ENCODE data around the gene PPP3CA. TPM values are rescaled to one million over a fixed set of nuclear protein-coding genes. Genes with fewer than 3 reads are reported as not detected.

PPP3CA gene
- polyA plus RNA-seq (ENCODE audit: insufficient read length in 4 of 4): 10 to 100 TPM; 33.0 to 49.7 (median 45.2) TPM

- DNase-seq (ENCODE audit: low read depth in 4 of 4, low spot score in 3 of 4): no peak
Measured at GRCh38 chr4:101347267-101347556, at the start of gene PPP3CA. TSS of gene PPP3CA (minus strand) at chr4:101347526.

GRCh38 chr4:101393256-101393655 is 45.9 kb upstream of the PPP3CA start:
- no peak for DNase-seq (ENCODE audit: low read depth in 4 of 4, low spot score in 3 of 4)

DNA sequence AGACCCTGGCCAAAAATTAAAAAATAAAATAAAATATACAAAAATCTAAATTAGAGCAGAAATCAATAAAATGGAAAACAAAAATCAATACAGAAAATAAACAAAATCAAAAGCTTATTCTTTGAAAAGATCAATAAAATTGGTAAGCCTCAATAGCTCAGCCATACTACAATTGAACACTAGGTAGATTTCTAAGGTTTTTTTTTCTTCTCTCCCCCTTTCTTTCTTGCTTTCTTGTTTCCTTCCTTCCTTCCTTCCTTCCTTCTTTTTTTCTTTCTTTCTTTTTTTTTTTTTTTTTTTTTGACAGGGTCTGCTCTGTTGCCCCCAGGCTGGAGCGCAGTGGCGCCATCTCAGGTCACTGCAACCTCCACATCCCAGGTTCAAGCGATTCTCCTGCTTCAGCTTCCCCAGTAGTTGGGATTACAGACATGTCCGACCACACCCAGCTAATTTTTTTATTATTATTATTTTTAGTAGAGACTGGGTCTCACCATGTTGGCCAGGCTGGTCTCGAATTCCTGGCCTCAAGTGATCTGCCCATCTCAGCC is 23.4 kb upstream of the PPP3CA start:
- no peak for DNase-seq (ENCODE audit: low read depth in 4 of 4, low spot score in 3 of 4)

GRCh38 chr4:101367201-101367600 is 19.9 kb upstream of the PPP3CA start:
- DNase-seq (ENCODE audit: low read depth in 4 of 4, low spot score in 3 of 4): no peak

DNA sequence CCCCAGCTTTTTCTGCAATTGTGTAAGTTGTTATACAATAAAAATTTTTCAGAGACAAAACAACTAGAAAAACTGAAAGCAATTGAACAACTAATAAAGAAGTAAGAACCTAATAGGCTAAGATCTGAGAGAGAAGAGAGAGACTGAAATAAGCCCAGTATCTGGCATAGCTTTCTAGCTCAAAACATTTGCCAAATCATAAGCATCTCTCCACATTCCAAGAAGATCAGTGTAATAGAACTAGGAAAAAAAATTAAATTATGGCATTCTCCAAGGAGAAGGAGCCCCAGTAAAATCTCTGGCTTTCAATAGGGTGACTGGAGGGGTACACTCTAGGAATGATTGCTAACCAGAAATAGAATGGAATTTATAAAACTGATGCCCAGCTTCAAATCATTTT is 19.0 kb upstream of the PPP3CA start:
- DNase-seq (ENCODE audit: low read depth in 4 of 4, low spot score in 3 of 4): no peak

- DNase-seq (ENCODE audit: low read depth in 4 of 4, low spot score in 3 of 4): no peak
Measured at GRCh38 chr4:101357751-101358150, 10.4 kb upstream of the PPP3CA start.

DNA sequence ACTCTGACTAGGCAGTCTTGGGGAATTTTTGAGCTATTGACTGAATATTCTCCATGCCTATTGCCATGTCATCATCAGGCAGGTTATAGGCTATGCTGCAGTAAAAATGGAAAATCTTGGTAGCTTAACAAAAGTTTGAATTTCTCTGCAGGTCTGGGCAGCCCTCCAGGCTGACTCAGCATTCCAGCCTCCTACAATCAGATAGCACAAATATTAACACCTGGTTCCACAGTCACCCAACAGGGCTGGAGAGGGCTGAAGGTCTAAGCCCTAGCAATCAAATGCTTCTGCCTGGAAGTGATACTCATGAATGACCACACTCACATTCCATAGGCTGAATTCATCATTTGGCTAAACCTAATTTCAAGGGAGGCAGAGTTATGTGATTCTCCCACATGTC is 9.6 kb upstream of the PPP3CA start:
- DNase-seq (ENCODE audit: low read depth in 4 of 4, low spot score in 3 of 4): no peak

GRCh38 chr4:101355767-101356702 is 8.7 kb upstream of the PPP3CA start:
- DNase-seq (ENCODE audit: low read depth in 4 of 4, low spot score in 3 of 4): no peak

- DNase-seq (ENCODE audit: low read depth in 4 of 4, low spot score in 3 of 4): no peak
Measured at GRCh38 chr4:101355246-101355645, 7.9 kb upstream of the PPP3CA start.

DNA sequence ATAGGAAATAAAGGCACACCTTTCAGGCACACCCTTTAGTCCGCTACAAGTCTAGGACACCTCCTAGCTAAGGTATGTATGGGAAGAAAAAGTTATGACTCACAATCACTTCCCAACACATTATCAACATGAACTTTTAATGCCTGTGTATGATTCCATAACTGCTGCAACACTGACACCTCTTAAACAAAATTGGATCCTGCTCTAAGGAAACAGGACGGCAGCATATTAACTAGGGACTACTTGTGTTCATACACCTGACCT is 2.4 kb upstream of the PPP3CA start:
- no peak for DNase-seq (ENCODE audit: low read depth in 4 of 4, low spot score in 3 of 4)

DNA sequence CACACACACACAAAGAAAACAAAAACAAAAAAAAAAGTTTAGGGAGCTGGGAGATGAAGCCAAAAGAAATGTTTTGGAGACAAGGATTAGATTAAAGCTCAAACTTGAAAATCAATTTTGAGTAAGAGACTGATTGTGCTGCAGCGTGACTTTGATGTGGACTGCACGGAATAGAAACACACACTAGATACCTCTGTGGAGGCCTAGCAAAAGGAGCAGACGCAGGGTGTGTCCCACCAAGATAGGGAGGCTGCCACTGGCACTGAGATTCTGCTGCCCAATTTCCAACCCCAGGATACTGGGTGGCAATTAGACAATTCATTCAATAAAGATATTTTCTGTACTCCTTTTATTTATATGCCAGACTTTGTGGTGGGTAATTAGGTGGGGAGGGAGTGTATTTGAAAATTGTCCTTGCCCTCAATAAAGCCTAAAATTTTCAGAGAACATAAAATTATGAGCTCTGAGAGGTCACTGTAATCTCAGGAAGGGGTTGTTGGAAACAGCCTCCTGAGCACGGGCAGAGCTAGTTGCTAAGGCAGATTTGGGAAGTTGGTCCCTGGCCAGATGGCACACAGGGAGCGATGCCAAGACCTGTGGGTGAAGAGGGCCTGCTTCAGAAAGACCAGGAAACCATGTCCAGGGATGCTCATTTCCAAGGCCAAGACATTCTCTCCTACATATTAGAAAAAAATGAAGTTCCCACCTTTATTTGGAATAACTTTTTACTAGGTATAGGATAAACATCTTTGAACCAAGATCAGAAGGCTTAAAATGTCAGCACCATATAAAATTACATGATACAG is 1.9 kb upstream of the PPP3CA start:
- no peak for DNase-seq (ENCODE audit: low read depth in 4 of 4, low spot score in 3 of 4)

- DNase-seq (ENCODE audit: low read depth in 4 of 4, low spot score in 3 of 4): no peak
Measured at GRCh38 chr4:101348367-101348827, 1.1 kb upstream of the PPP3CA start.

GRCh38 chr4:101347557-101348366 is 436 bp upstream of the PPP3CA start:
- DNase-seq (ENCODE audit: low read depth in 4 of 4, low spot score in 3 of 4): peak; percentile 90 to 96 (median 95)

DNA sequence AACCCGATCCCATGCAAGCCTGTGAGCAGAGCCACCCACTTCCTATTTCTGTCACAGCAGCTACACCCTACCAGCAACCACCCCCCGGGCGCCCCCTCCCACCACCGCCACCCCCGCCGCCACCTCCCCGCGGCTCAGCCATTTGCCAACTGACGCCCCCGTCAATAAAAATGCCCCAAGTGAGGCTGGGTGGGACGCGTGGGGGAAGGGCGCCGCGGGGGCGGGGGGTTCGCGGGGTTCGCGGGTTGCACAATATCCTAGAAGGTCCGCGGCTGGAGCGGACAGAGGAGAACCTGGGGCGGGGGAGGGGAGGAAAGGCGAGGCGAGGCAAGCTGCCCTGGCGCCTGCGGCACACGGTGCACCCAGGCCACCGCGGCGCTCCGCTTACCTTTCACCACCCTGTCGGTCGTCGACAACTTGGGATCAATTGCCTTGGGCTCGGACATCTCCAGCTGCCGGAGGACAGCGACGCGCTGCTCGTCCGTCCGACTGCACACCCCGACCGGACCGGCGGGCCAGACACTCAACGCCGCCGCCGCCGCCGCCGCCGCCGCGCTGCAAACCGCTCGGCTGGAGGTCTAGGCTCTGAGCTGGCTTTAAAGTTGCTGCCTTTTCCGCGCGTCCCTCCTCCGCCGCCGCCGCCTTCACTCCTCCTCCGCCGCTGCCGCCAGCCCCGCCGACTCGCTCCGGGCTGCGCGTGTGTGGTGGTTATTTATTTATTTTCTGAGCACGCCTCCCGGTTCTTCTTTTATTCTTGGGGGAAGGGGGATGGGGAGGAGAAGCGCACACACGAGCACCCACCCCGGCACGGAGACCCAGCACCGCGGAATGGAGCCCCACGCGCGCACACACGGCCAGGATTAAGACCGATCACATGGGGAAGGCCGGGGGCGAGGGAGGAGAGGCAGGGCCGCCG is 717 bp downstream of the PPP3CA start:
- peak; percentile 40 to 55 (median 52) for DNase-seq (ENCODE audit: low read depth in 4 of 4, low spot score in 3 of 4)

- peak in 3 of 4 donors; percentile 31 to 43 (median 33) for DNase-seq (ENCODE audit: low read depth in 4 of 4, low spot score in 3 of 4)
Measured at GRCh38 chr4:101345596-101346350, 1.6 kb downstream of the PPP3CA start.

GRCh38 chr4:101345271-101345595 is 2.1 kb downstream of the PPP3CA start:
- DNase-seq (ENCODE audit: low read depth in 4 of 4, low spot score in 3 of 4): peak in 1 of 4 donors; percentile 19

GRCh38 chr4:101339332-101339731 is 8.0 kb downstream of the PPP3CA start:
- DNase-seq (ENCODE audit: low read depth in 4 of 4, low spot score in 3 of 4): no peak

DNA sequence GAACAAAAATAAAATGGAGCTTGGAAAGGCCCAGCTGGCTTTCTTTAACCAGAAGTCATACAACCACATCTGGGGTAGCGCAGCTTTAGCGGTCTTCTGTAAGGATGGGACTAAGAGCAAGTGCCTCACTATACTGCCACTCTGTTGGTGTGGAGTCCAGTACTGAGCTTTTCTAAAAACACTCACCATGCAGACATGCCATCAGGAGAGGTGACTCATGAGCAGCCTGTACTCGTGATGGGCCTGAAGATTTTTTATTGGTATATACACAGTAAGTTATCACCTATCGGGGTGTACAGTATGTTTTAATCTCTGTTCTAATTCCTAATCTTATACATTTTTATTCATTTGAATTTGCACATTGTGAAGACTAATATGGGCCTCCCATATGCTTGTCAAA is 9.6 kb downstream of the PPP3CA start:
- no peak for DNase-seq (ENCODE audit: low read depth in 4 of 4, low spot score in 3 of 4)

GRCh38 chr4:101334963-101335572 is 12.3 kb downstream of the PPP3CA start:
- DNase-seq (ENCODE audit: low read depth in 4 of 4, low spot score in 3 of 4): no peak
